Testis (tissue), 2 donors: ENCODE results near the gene DOCK11.

ENCODE experiments used
- POLR2A ChIP-seq: fragments of 450-650 bp; IDR thresholded peaks from one replicate; pipeline ENCODE4 v1.6.1; 2017; ENCODE audit warnings: antibody characterized with exemption, mild to moderate bottlenecking, moderate library complexity
- TF ChIP-seq, protein P1 (sequence below), 3 experiments: fragments of 450-650 bp in 2 of 3; fragments of 200-600 bp in 1 of 3; sonication (generic) in 1 of 3; IDR thresholded peaks; one replicate each; pipeline ENCODE4 v1.5.1; 2016 to 2019; ENCODE audit warnings: antibody characterized with exemption in 3 of 3, mild to moderate bottlenecking in 2 of 3, moderate library complexity in 1 of 3

DNA sequence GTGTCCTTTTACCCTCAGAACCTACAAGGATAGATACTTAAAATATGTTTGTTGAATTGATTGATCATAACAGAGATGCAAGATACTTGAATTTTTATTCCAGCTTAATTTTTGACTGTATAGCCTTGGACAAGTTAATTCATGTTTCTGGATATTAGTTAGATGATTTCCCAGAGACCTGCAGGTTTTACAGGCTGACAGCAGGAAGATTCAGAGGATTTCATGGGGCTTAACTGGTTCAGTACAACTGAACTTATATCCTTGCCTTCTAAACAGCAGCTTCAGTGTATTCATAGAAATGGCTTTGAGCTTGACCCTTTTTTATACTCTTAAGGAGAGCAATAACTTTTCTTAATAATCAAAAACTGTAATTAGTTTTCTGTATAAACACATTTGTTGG lies 169.6 kb downstream of the DOCK11 start:
- TF ChIP-seq, protein P1, sequence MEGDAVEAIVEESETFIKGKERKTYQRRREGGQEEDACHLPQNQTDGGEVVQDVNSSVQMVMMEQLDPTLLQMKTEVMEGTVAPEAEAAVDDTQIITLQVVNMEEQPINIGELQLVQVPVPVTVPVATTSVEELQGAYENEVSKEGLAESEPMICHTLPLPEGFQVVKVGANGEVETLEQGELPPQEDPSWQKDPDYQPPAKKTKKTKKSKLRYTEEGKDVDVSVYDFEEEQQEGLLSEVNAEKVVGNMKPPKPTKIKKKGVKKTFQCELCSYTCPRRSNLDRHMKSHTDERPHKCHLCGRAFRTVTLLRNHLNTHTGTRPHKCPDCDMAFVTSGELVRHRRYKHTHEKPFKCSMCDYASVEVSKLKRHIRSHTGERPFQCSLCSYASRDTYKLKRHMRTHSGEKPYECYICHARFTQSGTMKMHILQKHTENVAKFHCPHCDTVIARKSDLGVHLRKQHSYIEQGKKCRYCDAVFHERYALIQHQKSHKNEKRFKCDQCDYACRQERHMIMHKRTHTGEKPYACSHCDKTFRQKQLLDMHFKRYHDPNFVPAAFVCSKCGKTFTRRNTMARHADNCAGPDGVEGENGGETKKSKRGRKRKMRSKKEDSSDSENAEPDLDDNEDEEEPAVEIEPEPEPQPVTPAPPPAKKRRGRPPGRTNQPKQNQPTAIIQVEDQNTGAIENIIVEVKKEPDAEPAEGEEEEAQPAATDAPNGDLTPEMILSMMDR (IDR thresholded peaks at IDR 0.05) = no peak
- no peak for TF ChIP-seq POLR2A
